ENCODE data around the gene HDAC4.

Gene HDAC4

GRCh38 chr2:239329972-239330572 lies 70.7 kb downstream of the HDAC4 start:
- in situ Hi-C loops (cut with MboI; ENCODE audit: low sequenced_read_pairs): no loop called here

GRCh38 chr2:239329284-239329971 lies 71.4 kb downstream of the HDAC4 start:
- in situ Hi-C loops (cut with MboI; ENCODE audit: low sequenced_read_pairs): no loop called here

DNA sequence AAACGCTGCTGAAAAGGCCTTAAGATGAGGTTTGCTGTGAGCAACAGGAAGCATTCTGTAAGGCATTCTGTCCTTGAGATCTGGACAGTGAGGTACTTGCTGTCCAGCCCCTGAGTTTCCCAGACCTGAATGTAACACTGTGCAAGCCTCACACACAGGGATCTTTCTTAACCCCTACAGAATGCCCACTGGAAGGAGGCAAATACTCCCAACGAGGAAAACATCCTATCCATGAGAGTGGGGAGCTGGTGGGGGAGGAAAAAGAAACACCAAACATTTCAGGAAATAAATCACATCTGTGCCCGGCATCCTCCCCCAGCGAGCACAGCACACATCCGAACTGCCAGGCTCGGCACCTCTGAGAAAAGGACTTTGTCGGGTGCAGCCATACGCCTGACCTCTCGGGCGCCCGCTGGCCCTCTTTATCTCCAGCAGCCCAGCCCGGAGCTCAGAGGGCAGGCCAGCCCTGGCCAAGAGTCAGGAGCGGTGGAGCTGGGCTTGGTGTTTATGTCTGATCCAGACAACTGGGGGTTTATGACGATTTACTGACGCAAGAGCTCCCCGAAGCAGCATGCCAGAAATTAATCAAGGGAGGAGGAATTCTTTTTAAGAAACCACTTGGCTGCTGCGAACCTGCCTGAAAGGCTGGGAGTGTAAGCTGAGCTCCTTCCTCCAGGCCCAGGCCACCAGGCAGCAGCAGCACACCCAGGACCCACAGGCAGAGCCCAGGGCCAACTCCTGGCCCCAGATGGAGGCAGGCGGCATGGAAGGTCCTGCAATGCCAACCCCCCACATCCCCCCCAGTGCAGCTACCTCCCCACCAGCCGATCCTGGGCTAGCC lies 72.2 kb downstream of the HDAC4 start:
- in situ Hi-C loops (cut with MboI; ENCODE audit: low sequenced_read_pairs): no loop called here

- in situ Hi-C loops (cut with MboI; ENCODE audit: low sequenced_read_pairs): no loop called here
Observed at GRCh38 chr2:239327536-239328350, 73.1 kb downstream of the HDAC4 start.

DNA sequence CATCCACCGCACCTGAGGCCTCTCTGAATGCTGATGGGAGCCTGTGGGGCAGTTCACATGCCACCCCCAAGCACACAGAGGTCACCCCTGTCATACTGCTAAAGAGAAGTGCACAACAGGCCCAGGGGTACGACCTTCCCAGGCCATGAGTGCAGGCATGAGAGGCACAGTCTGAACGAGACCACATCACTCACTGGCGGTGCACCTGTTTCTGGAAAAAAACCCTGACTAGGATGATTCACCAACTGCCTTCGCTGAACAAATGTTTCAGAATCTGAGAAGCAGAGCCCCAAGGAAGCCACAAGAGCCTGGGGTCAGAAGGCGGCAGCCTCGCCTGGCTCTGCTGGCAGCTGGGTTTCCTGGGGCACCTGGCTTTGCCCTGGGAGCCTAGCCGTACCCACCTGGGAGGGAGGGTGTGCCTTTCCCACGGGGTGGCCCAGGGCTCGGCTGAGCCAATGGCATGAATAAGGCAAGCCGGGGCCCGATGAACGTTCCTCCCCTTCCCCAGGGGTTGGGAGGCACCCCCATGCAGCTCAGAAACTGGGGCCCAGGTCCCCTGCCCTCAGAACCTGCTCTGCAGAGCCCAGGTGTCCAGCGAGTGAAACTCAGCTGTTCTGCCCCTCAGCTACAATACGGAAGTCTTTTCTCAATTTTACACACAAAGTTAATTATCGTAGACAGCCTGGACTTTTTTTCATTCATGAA lies 73.8 kb downstream of the HDAC4 start:
- in situ Hi-C loops (cut with MboI; ENCODE audit: low sequenced_read_pairs): no loop called here

DNA sequence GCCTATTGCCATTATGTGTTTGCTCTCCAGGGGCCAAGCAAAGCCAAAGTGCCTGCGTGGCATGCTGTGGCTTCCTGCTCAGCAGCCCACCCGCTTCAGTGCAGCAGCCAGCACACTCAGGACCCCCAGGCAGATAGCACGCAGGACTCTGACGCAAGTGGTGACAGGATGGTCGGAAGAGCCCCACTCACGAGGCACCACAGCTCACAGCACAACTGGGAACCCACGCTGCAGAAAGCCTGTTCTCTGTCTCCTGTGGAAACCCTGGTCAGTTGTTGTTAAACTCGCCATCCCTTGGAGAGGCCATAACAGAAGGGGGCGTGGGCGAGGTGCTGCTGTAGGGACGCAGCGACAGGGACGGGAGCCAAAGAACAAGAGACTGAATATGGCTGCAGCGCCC lies 76.4 kb downstream of the HDAC4 start:
- in situ Hi-C loops (cut with MboI; ENCODE audit: low sequenced_read_pairs): no loop called here

DNA sequence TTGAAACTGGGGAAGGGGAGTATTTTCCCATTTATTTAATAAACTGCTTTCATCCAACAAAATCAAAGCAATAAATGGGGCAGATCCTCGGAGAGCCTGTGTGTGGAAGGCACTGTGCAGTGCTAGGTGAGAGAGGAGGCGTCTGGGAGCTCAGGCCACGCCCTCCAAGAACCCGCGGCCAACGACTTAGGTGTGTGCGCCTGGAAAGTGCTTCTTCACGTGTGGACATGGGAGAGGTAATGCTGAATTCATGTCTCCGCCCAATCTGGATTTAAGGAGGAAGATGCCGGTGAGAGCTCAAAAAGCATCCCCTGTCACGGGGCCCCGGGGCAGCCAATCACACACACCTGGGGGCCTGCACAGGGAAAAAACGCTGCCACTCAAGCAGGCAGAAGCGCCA lies 77.4 kb downstream of the HDAC4 start:
- in situ Hi-C loops (cut with MboI; ENCODE audit: low sequenced_read_pairs): no loop called here

GRCh38 chr2:239322416-239323086 lies 78.3 kb downstream of the HDAC4 start:
- in situ Hi-C loops (cut with MboI; ENCODE audit: low sequenced_read_pairs): no loop called here

DNA sequence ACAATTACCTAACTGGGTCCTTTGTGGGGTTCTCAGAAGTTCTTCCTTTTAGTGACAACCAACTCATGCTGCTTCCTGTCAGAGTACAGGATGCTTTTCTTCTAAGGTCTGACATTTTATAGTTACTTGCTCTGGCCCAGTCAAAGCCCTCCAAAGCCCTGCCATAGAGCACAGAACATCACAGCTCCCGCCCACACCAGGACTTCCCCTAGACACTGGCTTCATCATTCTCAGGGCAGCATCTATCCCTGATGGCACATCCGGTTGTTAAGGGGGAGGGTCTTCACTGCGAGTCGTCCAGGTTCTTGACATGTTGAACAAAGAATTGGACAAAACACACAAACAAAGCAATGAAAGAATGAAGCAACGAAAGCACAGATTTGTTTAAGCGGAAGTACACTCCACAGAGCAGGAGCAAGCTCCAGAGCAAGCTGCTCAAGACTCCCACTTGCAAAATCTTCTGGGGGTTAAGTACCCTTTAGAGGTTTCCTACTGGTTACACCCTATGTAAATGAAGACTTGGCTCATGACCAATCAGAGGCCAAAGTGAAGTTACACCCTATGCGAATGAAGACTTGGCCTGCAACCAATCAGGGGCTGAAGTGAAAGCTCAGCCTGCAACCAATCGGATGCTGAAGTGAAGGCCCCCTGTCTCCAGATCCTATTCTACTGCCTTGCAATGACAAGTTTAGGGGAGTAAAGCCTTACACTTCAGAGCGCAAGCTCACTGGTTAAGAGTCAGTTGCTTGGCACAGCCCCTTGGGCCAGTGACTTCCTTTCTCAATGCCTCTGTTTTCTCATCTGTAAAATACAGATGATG lies 79.0 kb downstream of the HDAC4 start:
- in situ Hi-C loops (cut with MboI; ENCODE audit: low sequenced_read_pairs): no loop called here

DNA sequence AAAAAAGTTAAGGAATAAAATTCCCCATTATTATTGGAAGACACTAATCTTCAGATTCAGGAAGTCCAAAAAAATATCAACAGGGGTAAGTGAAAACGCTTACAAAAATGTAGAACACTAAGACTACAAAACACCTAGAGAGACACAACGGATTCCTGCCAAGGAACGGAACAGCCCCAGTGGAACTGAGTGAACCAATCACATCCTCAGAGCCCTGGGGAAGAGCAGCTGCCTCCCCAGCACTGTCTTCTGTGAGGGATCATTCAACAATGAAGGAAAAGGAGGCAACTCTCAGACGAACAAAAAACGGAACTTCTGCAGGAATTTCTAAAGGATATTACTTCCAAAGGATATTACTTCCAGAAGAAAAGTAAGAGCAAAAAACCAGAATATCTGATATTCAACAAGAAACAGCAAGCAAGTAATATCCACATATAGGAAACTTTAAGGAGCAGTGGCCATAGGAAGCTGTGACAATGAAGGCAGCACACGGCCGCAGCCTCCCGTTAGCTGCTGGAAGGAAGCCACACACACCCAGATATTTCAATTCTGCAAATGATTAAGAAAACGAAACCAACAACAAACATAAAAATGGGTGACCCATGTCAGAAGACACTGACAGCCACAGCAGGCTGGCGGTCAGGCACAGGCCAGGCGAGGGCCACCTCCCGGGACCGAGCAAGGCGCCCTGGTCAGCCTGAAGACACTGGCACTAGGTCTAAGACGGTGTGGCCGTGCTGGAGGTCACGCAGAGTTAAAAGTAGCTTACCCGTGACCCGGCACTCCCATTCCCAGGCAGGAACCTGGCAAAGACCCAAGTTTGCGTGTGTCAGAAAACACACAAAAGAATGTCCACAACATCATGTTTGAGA lies 81.8 kb downstream of the HDAC4 start:
- in situ Hi-C loops (cut with MboI; ENCODE audit: low sequenced_read_pairs): no loop called here

DNA sequence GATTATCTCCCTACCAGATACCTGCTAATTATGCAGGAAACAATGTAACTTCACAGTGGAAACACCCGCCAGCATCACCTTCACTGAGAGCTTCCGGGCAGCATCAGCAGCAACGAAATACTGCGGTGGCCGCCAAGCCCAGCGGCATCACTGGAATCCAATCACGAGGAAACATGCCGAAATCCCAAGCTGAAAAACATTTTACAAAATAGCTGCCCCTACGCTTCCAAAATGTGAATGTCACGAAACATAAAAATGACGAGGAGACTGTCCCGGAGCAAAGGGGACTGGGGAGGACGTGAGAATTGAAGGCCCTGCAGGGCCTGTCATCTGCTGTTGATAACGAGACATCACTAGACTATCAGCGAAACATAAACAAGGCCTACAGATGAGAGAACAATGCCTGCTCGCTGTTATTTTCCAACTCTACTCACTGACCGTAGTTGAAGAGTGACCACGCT lies 82.6 kb downstream of the HDAC4 start:
- in situ Hi-C loops (cut with MboI; ENCODE audit: low sequenced_read_pairs): no loop called here

DNA sequence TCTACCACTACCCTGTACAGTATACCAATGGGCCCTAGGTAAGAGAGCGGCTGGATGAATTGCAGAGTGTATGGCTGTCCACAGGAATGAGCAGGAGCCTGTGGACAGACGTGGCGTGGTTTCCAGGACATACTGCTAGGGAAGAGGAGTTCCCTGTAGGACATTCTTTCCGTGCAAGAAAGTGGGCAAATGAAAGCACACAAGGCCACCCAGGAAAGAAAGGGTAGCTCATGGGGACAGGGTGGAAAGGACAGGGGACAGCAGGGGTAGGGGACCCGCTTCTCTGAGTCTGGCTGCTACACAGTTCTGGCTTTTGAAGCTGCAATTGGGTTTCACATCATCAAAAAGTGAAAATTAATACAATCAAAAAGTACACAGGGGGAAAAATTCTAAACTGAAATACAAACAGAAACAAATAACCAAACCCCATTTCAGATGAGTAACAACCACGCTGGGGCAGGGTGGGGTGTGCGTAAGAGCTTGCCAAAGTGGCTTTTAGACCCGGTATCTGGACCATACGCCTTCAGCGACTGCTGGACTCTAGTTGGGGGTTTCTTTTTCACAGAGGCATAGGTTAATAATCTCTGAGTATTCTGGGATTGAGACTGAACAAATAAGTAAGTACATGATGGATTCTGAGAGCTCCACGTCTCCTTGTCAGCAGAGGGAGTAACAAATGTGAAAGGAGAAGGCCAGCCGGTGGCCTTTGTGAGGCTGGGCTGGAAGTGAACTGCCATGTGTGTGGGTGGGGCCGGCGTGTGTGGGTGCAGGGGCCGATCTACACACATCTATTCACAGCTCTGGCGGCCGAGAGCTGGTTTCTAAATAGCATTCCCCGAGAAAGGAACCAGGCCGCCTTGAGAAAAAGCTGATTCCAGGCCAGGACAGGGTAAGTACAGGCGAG lies 84.0 kb downstream of the HDAC4 start:
- in situ Hi-C loops (cut with MboI; ENCODE audit: low sequenced_read_pairs): no loop called here

DNA sequence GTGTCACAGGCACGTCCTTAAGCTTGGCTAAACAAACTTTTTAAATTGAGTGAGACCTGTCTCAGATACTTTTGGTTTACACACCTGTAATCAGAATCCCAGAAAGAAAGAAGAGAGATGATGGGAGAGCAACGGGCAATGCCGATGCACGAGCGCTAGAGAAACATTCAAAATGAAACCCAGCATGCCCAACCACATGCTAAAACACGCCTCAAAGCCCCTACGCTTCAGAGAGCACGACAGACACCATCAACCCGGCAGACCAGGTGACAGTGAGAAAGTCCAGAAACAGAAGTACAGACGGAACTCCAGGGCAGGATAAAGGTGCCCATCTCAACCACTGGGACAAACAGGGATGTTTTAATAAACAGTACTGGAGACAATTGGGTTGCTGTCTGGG lies 85.5 kb downstream of the HDAC4 start:
- in situ Hi-C loops (cut with MboI; ENCODE audit: low sequenced_read_pairs): no loop called here

DNA sequence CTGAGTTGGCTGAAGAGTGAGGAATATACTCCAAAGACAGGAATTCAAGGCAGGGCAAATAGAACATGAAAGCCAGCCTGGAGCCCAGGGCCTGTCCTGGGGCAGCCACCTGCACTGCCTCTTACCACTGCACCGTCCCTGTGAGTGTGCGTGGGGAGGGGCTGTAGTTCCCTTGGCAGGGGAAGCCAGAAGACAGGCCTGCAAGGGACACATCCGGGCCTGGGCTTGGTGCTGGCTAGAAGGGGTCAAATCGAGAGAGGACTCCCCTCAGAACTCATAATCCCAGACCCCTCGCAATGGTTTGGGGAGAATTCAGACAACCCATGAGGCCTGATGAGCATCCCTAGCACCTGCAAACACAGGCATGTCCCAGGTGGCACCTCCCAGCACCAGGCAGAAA lies 87.0 kb downstream of the HDAC4 start:
- in situ Hi-C loops (cut with MboI; ENCODE audit: low sequenced_read_pairs): no loop called here

DNA sequence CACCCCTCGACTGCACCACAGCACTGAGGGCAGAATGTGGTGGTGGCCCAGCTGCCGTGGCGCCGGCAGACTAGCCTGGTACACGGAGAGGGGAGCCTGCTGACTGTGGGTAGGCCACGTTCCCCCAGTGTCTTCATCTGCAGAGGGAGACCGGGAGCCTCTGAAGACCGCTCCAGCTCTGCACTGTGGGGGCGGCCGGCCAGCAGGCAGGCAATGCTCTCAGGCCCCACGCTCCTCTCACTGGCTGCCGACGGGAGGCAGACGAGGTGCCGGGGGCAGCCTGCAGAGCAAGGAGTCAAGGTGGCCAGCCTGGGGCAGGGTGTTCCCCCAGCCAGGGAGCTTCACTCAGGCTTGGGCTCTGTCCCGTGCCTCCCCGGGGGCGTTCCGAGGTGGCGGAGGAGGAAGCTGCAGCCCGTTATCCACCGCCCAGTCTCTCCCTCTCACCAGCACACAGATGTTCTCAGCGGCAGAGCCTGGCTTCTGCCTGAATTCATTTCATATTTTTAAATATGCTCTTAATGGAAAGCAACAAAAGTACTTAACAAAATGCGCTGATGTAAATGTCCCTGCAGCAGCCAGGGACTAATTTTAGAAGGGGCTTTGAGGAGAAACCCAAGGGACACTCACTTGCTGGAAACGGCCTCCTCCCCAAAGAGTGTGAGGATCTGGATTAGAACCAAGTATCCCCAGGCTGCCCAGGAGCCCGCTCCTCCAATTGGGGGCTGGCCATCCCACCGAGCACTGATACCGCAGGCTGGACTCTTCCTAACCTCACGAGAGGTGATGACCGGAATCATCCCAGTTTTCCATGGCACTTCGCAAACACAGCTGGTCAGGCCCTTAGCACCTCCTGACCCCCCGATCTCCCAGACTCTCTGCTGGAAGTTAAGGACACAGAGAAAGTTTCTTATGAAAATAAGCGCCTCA lies 87.8 kb downstream of the HDAC4 start:
- in situ Hi-C loops (cut with MboI; ENCODE audit: low sequenced_read_pairs): no loop called here

DNA sequence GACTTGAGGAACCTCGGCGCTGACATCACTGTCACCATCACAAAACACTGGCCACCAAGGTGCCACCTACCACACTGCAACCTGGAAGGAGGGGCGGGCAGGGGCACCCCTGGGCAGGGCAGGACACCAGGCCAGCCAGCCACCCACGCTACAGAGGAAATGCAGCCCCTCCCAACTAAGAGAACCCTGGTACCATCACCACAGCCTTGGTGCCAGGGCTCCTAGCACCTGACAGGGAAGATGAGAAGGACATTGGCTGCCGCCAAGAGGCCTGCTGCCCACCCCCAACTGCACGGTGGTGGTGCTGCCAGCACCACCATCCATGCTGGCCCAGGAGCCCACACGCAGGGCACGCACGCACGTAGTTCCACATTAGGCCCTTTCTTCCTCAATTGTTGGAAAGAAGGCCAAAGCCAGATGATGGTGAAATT lies 88.7 kb downstream of the HDAC4 start:
- in situ Hi-C loops (cut with MboI; ENCODE audit: low sequenced_read_pairs): no loop called here

All from HL-60/S4 treated with phorbol 12-myristate 13-acetate at 8.2 ng/mL for 4 days and 3 days (cell line).